SJSA1 (cell line): ENCODE data around the gene UBA1. TPM values are rescaled to one million over a fixed set of nuclear protein-coding genes. Genes with fewer than 3 reads are reported as not detected.

Source experiments
- DNase-seq, 2 experiments: peaks; one replicate each; pipeline ENCODE4 v3.0.0-alpha.2; 2015 to 2020; ENCODE audit warnings: low spot score in 2 of 2, low read depth in 1 of 2
- H3K27ac ChIP-seq: fragments of 250-450 bp; sonication (Bioruptor Pico); 2 replicates; pipeline ENCODE4 v1.5.1; 2020; ENCODE audit warnings: mild to moderate bottlenecking, moderate library complexity
- H3K27me3 ChIP-seq: fragments of 250-450 bp; sonication (Bioruptor Pico); replicated peaks from 2 replicates; pipeline ENCODE4 v1.5.1; 2020; ENCODE audit warnings: mild to moderate bottlenecking, moderate library complexity
- H3K36me3 ChIP-seq: fragments of 250-450 bp; sonication (Bioruptor Pico); 2 replicates; pipeline ENCODE4 v1.5.1; 2020; ENCODE audit warnings: mild to moderate bottlenecking
- H3K4me1 ChIP-seq: fragments of 250-450 bp; sonication (Bioruptor Pico); replicated peaks from 2 replicates; pipeline ENCODE4 v1.6.1; 2021; ENCODE audit warnings: mild to moderate bottlenecking
- H3K4me3 ChIP-seq: fragments of 250-450 bp; sonication (Bioruptor Pico); 2 replicates; pipeline ENCODE4 v1.5.1; 2020; ENCODE audit warnings: mild to moderate bottlenecking
- H3K9me3 ChIP-seq: fragments of 250-450 bp; sonication (Bioruptor Pico); replicated peaks from 2 replicates; pipeline ENCODE4 v1.5.1; 2020; ENCODE audit warnings: mild to moderate bottlenecking
- total RNA-seq: library from RNA; depleted of rRNA; stranded (reverse); fragments of >200 nt; shearing (Covaris generic); gene quantifications from 2 replicates; pipeline ENCODE4 v1.2.3, GENCODE V29; 2014; rRNA removed

Gene UBA1
- total RNA-seq: 144 and 184 TPM in 2 replicates

GRCh38 chrX:47193475-47194193 is at the start of gene UBA1:
TSS of gene UBA1 (plus strand) at chrX:47193829. CDS start at chrX:47198803, 4,974 bp downstream.
- Histone ChIP-seq H3K27ac (peak within 1 kb of the TSS; percentile 94), H3K27me3 (no peaks in the 10 kb centered on the region), H3K4me1 (peaks cover 24% of the 10 kb centered on the region), H3K4me3 (peak within 1 kb of the TSS; percentile 87), H3K36me3 (peaks cover 35% of the 10 kb centered on the region), H3K9me3 (no peaks in the 10 kb centered on the region)
- DNase-seq: peak; percentile 82 to 92

- Histone ChIP-seq H3K27ac (peak overlapping the region; percentile 62), H3K4me3 (peak overlapping the region; percentile 71), H3K9me3 (no peaks in the 10 kb centered on the region), H3K36me3 (peaks cover 2% of the 10 kb centered on the region), H3K4me1 (0 out of 2 replicates have a peak, but pooled peaks cover 3% of the 10 kb centered on the region), H3K27me3 (no peaks in the 10 kb centered on the region)
- peak; percentile 2 to 44 for DNase-seq
These were observed 49.6 kb upstream of the UBA1 start for GRCh38 chrX:47143894-47144625.

- DNase-seq: peak; percentile 91 to 94
- Histone ChIP-seq H3K27me3 (no peaks in the 10 kb centered on the region), H3K4me3 (peak within 1 kb of the TSS; percentile 71), H3K36me3 (peaks cover 2% of the 10 kb centered on the region), H3K27ac (peak within 1 kb of the TSS; percentile 62), H3K9me3 (no peaks in the 10 kb centered on the region), H3K4me1 (0 out of 2 replicates have a peak, but pooled peaks cover 3% of the 10 kb centered on the region)
These were observed 48.8 kb upstream of the UBA1 start, which contains the start of the genes NDUFB11 and RBM10 for GRCh38 chrX:47144626-47145394. TSS of gene NDUFB11 (minus strand) at chrX:47144702. CDS start at chrX:47144679, 23 bp downstream. TSS of gene RBM10 (plus strand) at chrX:47145221. CDS start at chrX:47147482, 2,261 bp downstream.

GRCh38 chrX:47145395-47146120 is 48.1 kb upstream of the UBA1 start:
- peak overlapping the region; percentile 71 for H3K4me3 ChIP-seq
- H3K9me3 ChIP-seq: no peaks in the 10 kb centered on the region
- peak overlapping the region; percentile 62 for H3K27ac ChIP-seq
- 0 out of 2 replicates have a peak, but pooled peaks cover 3% of the 10 kb centered on the region for H3K4me1 ChIP-seq
- H3K27me3 ChIP-seq: no peaks in the 10 kb centered on the region
- no peak for DNase-seq
- peaks cover 6% of the 10 kb centered on the region for H3K36me3 ChIP-seq

- Histone ChIP-seq H3K27me3 (no peaks in the 10 kb centered on the region), H3K9me3 (no peaks in the 10 kb centered on the region), H3K36me3 (peaks cover 9% of the 10 kb centered on the region; the same call in 1 of the 2 replicates), H3K4me3 (peak overlapping the region; percentile 71), H3K27ac (no peak overlapping the region), H3K4me1 (0 out of 2 replicates have a peak, but pooled peaks cover 3% of the 10 kb centered on the region)
- no peak for DNase-seq
These were observed 47.3 kb upstream of the UBA1 start for GRCh38 chrX:47146121-47146935.

- H3K36me3 ChIP-seq: peaks cover 9% of the 10 kb centered on the region; the same call in 1 of the 2 replicates
- H3K27me3 ChIP-seq: no peaks in the 10 kb centered on the region
- 0 out of 2 replicates have a peak, but pooled peaks cover 3% of the 10 kb centered on the region for H3K4me1 ChIP-seq
- H3K4me3 ChIP-seq: no peak overlapping the region
- no peaks in the 10 kb centered on the region for H3K9me3 ChIP-seq
- no peak for DNase-seq
- no peak overlapping the region for H3K27ac ChIP-seq
These were observed 46.4 kb upstream of the UBA1 start for GRCh38 chrX:47146936-47147859.

GRCh38 chrX:47148946-47149345 is 44.7 kb upstream of the UBA1 start:
- H3K9me3 ChIP-seq: no peaks in the 10 kb centered on the region
- DNase-seq: no peak
- no peaks in the 10 kb centered on the region for H3K4me1 ChIP-seq
- H3K4me3 ChIP-seq: no peak overlapping the region
- peaks cover 9% of the 10 kb centered on the region; the same call in 1 of the 2 replicates for H3K36me3 ChIP-seq
- no peaks in the 10 kb centered on the region for H3K27me3 ChIP-seq
- no peak overlapping the region for H3K27ac ChIP-seq

- DNase-seq: no peak
- Histone ChIP-seq H3K4me1 (no peaks in the 10 kb centered on the region), H3K27me3 (no peaks in the 10 kb centered on the region)
These were observed 42.2 kb upstream of the UBA1 start for GRCh38 chrX:47151435-47151834.

GRCh38 chrX:47156611-47157520 is 36.8 kb upstream of the UBA1 start:
- Histone ChIP-seq H3K36me3 (peaks cover 15% of the 10 kb centered on the region), H3K27me3 (no peaks in the 10 kb centered on the region), H3K9me3 (no peaks in the 10 kb centered on the region), H3K4me3 (no peak overlapping the region), H3K27ac (no peak overlapping the region), H3K4me1 (no peaks in the 10 kb centered on the region)
- DNase-seq: no peak

More at GRCh38 chrX:47151435-47151834, 42.2 kb upstream of the UBA1 start:
- Histone ChIP-seq H3K9me3 (no peaks in the 10 kb centered on the region), H3K4me3 (no peak overlapping the region), H3K27ac (no peak overlapping the region), H3K36me3 (peaks cover 10% of the 10 kb centered on the region; the same call in 1 of the 2 replicates)

- H3K36me3 ChIP-seq: peaks cover 15% of the 10 kb centered on the region
- no peak for DNase-seq
- H3K4me3 ChIP-seq: no peak overlapping the region
- H3K9me3 ChIP-seq: no peaks in the 10 kb centered on the region
- no peak overlapping the region for H3K27ac ChIP-seq
- no peaks in the 10 kb centered on the region for H3K27me3 ChIP-seq
- H3K4me1 ChIP-seq: no peaks in the 10 kb centered on the region
These were observed 35.5 kb upstream of the UBA1 start for GRCh38 chrX:47158131-47158530.

- no peak for DNase-seq
- no peak overlapping the region for H3K4me3 ChIP-seq
- H3K36me3 ChIP-seq: peaks cover 15% of the 10 kb centered on the region
- no peak overlapping the region for H3K27ac ChIP-seq
- no peaks in the 10 kb centered on the region for H3K27me3 ChIP-seq
- no peaks in the 10 kb centered on the region for H3K9me3 ChIP-seq
- H3K4me1 ChIP-seq: no peaks in the 10 kb centered on the region
These were observed 34.8 kb upstream of the UBA1 start for GRCh38 chrX:47158781-47159180.
